ENCODE results near the gene GSX1.

Gene GSX1

DNA sequence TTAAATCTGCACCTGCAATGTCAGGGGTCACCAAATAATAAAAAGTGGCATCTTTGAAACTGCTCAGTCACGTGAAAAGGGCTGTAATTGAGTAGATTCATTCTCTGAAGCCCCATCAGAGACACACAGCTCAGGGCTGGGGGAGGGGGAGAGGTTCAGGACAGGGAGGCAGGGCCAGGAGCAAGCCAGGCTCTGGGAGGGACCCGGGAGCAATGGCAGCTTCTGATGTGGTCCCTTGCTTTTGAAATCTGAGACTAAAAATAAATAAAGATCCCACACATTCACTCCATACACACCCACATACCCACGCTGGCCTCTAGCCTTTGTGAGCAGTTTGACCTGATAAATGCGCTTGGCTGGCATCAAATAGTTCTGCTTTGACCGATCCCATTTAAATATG, 32.8 kb downstream of the GSX1 start:
- no peak for DNase-seq
- in situ Hi-C loops (cut with MboI; ENCODE audit: low pct_unique_long_range_greater_than_20kb, low sequenced_read_pairs), result no loop called here

DNA sequence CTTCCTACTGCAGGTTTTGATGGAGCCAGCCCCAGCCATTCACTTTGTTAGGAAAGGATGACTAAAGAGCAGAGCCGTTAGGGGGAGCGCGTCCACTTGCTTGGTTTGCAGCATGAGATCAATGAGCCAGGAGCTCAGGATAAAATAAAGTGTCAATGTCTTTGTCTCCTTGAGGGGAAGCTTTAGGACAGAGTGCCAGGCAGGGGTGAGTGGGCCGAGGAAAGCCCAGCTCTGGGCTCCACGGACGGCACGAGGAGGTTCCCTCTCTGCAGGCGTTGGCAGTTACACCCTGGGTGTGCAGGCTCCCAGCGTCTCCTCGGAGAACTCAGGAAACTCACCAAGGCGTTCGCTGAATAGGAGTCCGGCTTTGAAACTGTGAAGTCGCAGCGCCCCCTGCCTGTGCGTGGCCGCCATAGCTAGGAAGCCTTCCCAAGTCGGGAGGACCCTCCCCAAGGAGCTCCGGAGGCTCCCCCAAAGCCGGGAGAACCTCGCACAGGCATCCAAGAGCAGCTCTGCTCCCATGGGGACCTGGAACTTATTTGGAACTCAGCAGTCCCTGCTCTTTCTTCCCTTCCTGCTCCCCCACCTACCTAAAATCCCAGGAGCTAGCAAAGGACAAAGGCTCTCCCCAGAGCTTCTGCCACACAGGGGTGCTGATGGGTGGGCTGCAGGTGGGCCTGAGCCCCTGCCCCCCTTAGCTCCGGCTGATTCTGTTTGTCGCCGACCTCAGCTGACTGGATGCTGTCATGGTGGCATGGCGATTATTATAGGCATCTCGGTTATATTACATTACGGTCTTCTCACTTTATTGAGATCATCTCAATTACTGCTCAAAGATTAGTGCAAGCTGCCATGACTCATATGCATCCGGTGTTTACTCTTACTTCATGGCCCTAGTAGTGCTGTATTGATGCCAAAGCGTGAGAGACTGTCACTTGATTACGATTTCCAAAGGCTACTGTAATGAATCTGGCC, 34.4 kb downstream of the GSX1 start:
- in situ Hi-C loops (cut with MboI; ENCODE audit: low pct_unique_long_range_greater_than_20kb, low sequenced_read_pairs), result no loop called here
- peak; percentile 90 for DNase-seq

DNA sequence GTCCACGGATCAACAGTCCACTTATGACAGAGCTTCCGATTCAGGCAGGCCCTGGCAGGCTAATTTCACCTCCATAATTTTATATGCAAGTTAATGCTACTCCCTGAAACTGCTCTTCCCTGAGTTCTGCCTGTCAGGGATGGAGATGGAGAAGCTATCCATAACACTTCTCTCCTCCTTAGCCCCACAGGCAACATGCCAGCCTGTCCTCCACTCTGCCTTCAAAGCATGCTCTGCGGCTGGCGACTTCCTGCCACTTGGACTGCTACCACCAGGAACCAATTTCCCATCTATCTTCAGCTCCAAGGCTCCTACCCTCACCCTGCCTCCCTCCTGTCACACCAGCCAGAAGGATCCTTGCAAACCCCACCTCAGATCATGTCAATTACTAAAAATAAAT, 35.4 kb downstream of the GSX1 start:
- in situ Hi-C loops (cut with MboI; ENCODE audit: low pct_unique_long_range_greater_than_20kb, low sequenced_read_pairs), result no loop called here
- no peak for DNase-seq

DNA sequence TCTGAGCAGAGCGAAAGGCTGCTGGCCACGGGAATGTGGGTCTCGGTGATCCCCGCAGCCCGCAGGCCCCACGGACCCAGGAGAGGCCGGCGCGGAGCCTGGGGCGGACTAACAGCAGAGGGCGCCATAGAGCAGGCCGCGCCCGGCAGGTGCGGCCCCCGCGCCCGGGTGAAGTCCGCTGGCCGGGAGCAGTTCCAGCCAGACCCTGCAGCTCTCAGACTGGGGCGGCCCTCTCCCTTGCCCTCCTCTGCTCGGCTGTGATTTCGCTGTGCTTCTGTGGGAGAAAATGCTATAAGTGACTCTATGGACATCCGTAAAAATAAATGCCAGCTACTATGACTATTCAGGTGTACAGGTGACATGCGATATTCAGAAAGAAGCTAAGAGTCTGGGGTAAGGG, 37.7 kb downstream of the GSX1 start:
- DNase-seq, result peak; percentile 71
- in situ Hi-C loops (cut with MboI; ENCODE audit: low pct_unique_long_range_greater_than_20kb, low sequenced_read_pairs), result no loop called here

GRCh38 chr13:27833206-27833605, 40.9 kb downstream of the GSX1 start:
- in situ Hi-C loops (cut with MboI; ENCODE audit: low pct_unique_long_range_greater_than_20kb, low sequenced_read_pairs), result no loop called here
- DNase-seq, result no peak

GRCh38 chr13:27834095-27834494, 41.8 kb downstream of the GSX1 start:
- DNase-seq, result no peak
- in situ Hi-C loops (cut with MboI; ENCODE audit: low pct_unique_long_range_greater_than_20kb, low sequenced_read_pairs), result no loop called here

GRCh38 chr13:27835799-27836198, 43.5 kb downstream of the GSX1 start:
- in situ Hi-C loops (cut with MboI; ENCODE audit: low pct_unique_long_range_greater_than_20kb, low sequenced_read_pairs), result no loop called here
- no peak for DNase-seq

GRCh38 chr13:27839809-27840467, 47.7 kb downstream of the GSX1 start:
- in situ Hi-C loops (cut with MboI; ENCODE audit: low pct_unique_long_range_greater_than_20kb, low sequenced_read_pairs), result no loop called here
- no peak for DNase-seq

DNA sequence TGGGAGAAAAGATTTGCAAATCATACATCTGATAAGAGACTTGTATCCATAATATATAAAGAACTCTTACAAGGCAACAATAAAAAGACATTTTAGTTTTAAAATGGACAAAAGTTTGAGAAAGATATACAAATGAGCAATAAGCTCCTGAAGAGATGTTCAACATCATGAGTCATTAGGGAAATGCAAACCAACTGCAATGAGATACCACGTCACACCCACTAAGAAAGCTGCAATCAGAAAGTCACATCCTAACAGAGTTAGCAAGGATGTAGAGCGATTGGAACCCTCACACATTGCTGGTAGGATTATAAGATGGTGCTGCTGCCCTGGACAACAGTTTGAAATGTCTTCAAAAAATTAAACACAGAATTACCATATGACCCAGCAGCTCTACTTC, 50.3 kb downstream of the GSX1 start:
- in situ Hi-C loops (cut with MboI; ENCODE audit: low pct_unique_long_range_greater_than_20kb, low sequenced_read_pairs), result no loop called here
- no peak for DNase-seq

Measured in KBM-7 (cell line).